ENCODE measurements around the gene CBX5. TPM values are rescaled to one million over a fixed set of nuclear protein-coding genes. Genes with fewer than 3 reads are reported as not detected.

Gene CBX5
- total and polyA plus RNA-seq, 7 donors: 3.0 to 30.7 (median 18.6) TPM

- peaks cover 0 to 43% (median 17%) of the 10 kb centered on the region in 3 donors for H3K27me3 ChIP-seq
- no peak for TF ChIP-seq POLR2A (IDR thresholded peaks at IDR 0.05)
- TF ChIP-seq CTCF (IDR thresholded peaks at IDR 0.05): no peak
- TF ChIP-seq POLR2AphosphoS5 (IDR thresholded peaks at IDR 0.05): no peak
- no peak for TF ChIP-seq EP300 (IDR thresholded peaks at IDR 0.05)
- H3K4me3 ChIP-seq: no peak overlapping the region
- H3K4me1 ChIP-seq: peaks cover 0 to 9% (median 8%) of the 10 kb centered on the region in 4 donors
- no peaks in the 10 kb centered on the region for H3K9me3 ChIP-seq
- intact Hi-C loops (cut with DNase I): no loop called here
- no peak for DNase-seq
- WGBS, 2 donors: 48 to 79% methylated on average over 8 of the region's 8 CpGs
- H3K36me3 ChIP-seq: no peaks in the 10 kb centered on the region
- H3K27ac ChIP-seq: no peak overlapping the region
Measured at GRCh38 chr12:54299515-54300224, 19.7 kb upstream of the CBX5 start.

GRCh38 chr12:54298904-54299303 is 19.0 kb upstream of the CBX5 start:
- TF ChIP-seq POLR2AphosphoS5 (IDR thresholded peaks at IDR 0.05) (no peak), EP300 (IDR thresholded peaks at IDR 0.05) (no peak), CTCF (IDR thresholded peaks at IDR 0.05) (no peak), POLR2A (IDR thresholded peaks at IDR 0.05) (no peak)
- Histone ChIP-seq H3K36me3 (no peaks in the 10 kb centered on the region), H3K9me3 (no peaks in the 10 kb centered on the region), H3K4me3 (no peak overlapping the region), H3K27ac (no peak overlapping the region), H3K27me3 (peaks cover 0 to 35% (median 12%) of the 10 kb centered on the region in 3 donors), H3K4me1 (peaks cover 0 to 9% (median 8%) of the 10 kb centered on the region in 4 donors)
- DNase-seq: no peak
- WGBS, 2 donors: 87 to 89% methylated on average over 5 of the region's 5 CpGs
- intact Hi-C loops (cut with DNase I): no loop called here

DNA sequence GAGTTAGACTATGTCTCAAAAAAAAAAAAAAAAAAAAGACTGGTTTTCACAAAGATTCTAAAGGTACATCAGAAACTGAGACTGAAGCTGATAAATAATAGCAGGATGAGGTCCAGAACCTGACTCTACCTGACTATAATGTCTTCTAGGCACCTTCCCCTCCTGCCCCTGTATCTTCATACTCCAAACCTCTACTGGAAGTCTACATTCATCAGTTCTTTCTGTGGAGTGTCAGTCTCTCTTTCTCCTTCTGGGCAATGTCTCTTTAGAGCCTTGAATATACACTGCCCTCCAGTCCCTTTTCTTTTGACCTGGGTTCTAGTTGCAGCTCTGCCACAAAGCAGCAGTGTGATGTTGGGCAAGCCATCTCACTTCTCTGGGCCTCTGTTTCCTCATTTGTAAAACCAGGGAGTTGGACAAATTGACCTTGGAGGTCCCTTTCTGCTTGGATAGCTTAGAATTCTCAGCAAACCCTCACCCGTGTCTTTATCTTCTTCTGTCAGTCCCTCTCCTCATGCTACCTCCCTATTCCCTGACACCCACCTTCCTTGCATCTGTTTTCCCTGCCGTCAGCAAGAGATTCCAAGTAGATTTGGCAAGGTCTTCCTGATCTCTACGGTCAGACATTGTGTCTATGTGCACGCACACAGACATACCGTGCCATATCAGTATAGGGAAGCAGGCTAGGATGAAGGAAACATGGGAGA is 16.6 kb upstream of the CBX5 start:
- Histone ChIP-seq H3K27ac (no peak overlapping the region), H3K36me3 (no peaks in the 10 kb centered on the region), H3K4me3 (no peak overlapping the region), H3K4me1 (peaks cover 0 to 9% (median 8%) of the 10 kb centered on the region in 4 donors), H3K27me3 (peaks cover 0 to 31% (median 12%) of the 10 kb centered on the region in 3 donors), H3K9me3 (no peaks in the 10 kb centered on the region)
- intact Hi-C loops (cut with DNase I): no loop called here
- no peak for TF ChIP-seq POLR2A (IDR thresholded peaks at IDR 0.05)
- no peak for TF ChIP-seq CTCF (IDR thresholded peaks at IDR 0.05)
- 73 to 87% methylated on average over 5 of the region's 5 CpGs for WGBS, 2 donors
- no peak for DNase-seq

DNA sequence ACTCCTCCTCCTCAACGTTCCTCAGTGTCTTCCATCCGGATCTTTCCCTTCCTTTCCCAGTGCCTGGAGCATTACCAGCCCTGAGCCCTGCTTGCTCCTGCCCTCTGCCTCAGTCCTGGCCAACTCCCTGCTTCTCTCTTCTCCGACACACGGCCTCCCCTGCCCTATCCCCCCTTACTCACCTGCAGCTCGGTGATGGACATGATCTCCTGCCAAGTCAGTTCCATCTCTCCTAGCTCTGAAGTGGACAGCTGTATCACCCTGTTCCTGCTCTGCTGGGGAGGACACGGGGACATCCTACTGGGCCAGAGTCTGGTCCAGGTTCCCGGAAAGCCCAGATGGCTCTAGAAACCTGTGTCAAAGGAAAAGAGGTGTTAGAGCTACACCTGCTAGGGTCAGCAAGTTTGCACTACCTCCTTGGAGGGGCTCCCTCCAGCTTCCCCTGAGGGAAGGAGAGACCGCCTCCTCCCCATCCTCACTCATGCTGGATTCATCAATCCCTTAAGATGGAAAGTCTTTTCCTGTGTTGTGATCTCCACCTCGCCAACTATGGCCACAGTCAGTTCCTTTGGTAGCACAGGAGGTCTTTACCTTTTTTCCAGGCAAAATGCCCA is 15.1 kb upstream of the CBX5 start:
- no peak for TF ChIP-seq POLR2AphosphoS5 (IDR thresholded peaks at IDR 0.05)
- TF ChIP-seq EP300 (IDR thresholded peaks at IDR 0.05): no peak
- no peak for TF ChIP-seq POLR2A (IDR thresholded peaks at IDR 0.05)
- no peak for TF ChIP-seq CTCF (IDR thresholded peaks at IDR 0.05)
- intact Hi-C loops (cut with DNase I): loop anchor here (2.0 kb wide), 2 partner anchors 66 to 74 kb away; no protein-coding TSS in a partner anchor

More for the DNA sequence above, 15.1 kb upstream of the CBX5 start:
- H3K36me3 ChIP-seq: no peaks in the 10 kb centered on the region
- DNase-seq: no peak
- no peaks in the 10 kb centered on the region for H3K4me1 ChIP-seq
- H3K4me3 ChIP-seq: no peak overlapping the region
- H3K9me3 ChIP-seq: no peaks in the 10 kb centered on the region
- H3K27me3 ChIP-seq: peaks cover 0 to 16% (median 12%) of the 10 kb centered on the region in 3 donors
- no peak overlapping the region for H3K27ac ChIP-seq
- 83 to 87% methylated on average over 9 of the region's 9 CpGs for WGBS, 2 donors

All from sigmoid colon (tissue), 7 donors.